ENCODE results near the gene CD2BP2.
"Not testable (repeated sequence)": the region's sequence is repeated elsewhere in the genome, so short reads cannot be mapped to it uniquely, and the experiment has no call there.

Gene CD2BP2

GRCh38 chr16:30341971-30342370, 13.1 kb downstream of the CD2BP2 start:
- not testable (repeated sequence) for DNase-seq (ENCODE audit: low read depth)

GRCh38 chr16:30340621-30341020, 14.5 kb downstream of the CD2BP2 start:
- no peak for DNase-seq (ENCODE audit: low read depth)

GRCh38 chr16:30338715-30339114, 16.4 kb downstream of the CD2BP2 start:
- not testable (repeated sequence) for DNase-seq (ENCODE audit: low read depth)

- DNase-seq (ENCODE audit: low read depth) = not testable (repeated sequence)
Measured at GRCh38 chr16:30337964-30338357, 17.1 kb downstream of the CD2BP2 start.

GRCh38 chr16:30335598-30336474, 19.3 kb downstream of the CD2BP2 start:
- no peak for DNase-seq (ENCODE audit: low read depth)

- peak; percentile 20 for DNase-seq (ENCODE audit: low read depth)
Measured at GRCh38 chr16:30335028-30335597, 20.0 kb downstream of the CD2BP2 start.

GRCh38 chr16:30334473-30334989, 20.6 kb downstream of the CD2BP2 start:
- not testable (repeated sequence) for DNase-seq (ENCODE audit: low read depth)

- DNase-seq (ENCODE audit: low read depth) = not testable (repeated sequence)
Measured at GRCh38 chr16:30324220-30324619, 30.9 kb downstream of the CD2BP2 start.

- not testable (repeated sequence) for DNase-seq (ENCODE audit: low read depth)
Measured at GRCh38 chr16:30318647-30319046, 36.5 kb downstream of the CD2BP2 start.

- not testable (repeated sequence) for DNase-seq (ENCODE audit: low read depth)
Measured at GRCh38 chr16:30310937-30311336, 44.2 kb downstream of the CD2BP2 start.

- DNase-seq (ENCODE audit: low read depth) = not testable (repeated sequence)
Measured at GRCh38 chr16:30309255-30309654, 45.9 kb downstream of the CD2BP2 start.

All from HS-5 (cell line).